Astrocyte (in vitro differentiated cells and primary cell): ENCODE results near the gene CTNNA2.

Experiments used
- CTCF ChIP-seq: IDR thresholded peaks from 2 replicates; pipeline ENCODE4 v1.5.1; 2011; ENCODE audit warnings: low read depth, mild to moderate bottlenecking, inconsistent platforms, low read length, moderate library complexity; ENCODE audit not compliant: insufficient read depth
- EZH2 ChIP-seq: IDR thresholded peaks from 2 replicates; pipeline ENCODE4 v1.6.1; 2012; ENCODE audit warnings: mild to moderate bottlenecking, low read length, inconsistent platforms; ENCODE audit not compliant: insufficient read depth

- TF ChIP-seq CTCF (no peak), EZH2 (no peak)
Measured at GRCh38 chr2:80496346-80496745, 983.5 kb downstream of the CTNNA2 start.
